Measurements from ENCODE around the gene MYH10.

- TF ChIP-seq CTCF (IDR thresholded peaks at IDR 0.05; ENCODE audit: borderline replicate concordance, extremely low read depth, low read length, poor library complexity, severe bottlenecking) (no peak), EZH2 (IDR thresholded peaks at IDR 0.05; ENCODE audit: borderline replicate concordance, low read depth, low read length, severe bottlenecking) (no peak)
Observed at GRCh38 chr17:8502126-8502525, 128.4 kb downstream of the MYH10 start.

Data from DND-41 (cell line).